Hematopoietic multipotent progenitor cell treated with erythropoietin and hydrocortisone succinate and interleukin-3 and kit ligand, for 6 days (in vitro differentiated cells): ENCODE data around the gene TCOF1.

ENCODE experiments used
- DNase-seq: peaks from one replicate; pipeline ENCODE4 v3.0.0-alpha.2; 2015

The TCOF1 gene

GRCh38 chr5:150436141-150436680 is 78.7 kb downstream of the TCOF1 start:
- peak; percentile 97 for DNase-seq

- DNase-seq = peak; percentile 50
Observed at GRCh38 chr5:150438873-150439546, 81.5 kb downstream of the TCOF1 start.

GRCh38 chr5:150440948-150441812 is 83.7 kb downstream of the TCOF1 start:
- DNase-seq = peak; percentile 67

DNA sequence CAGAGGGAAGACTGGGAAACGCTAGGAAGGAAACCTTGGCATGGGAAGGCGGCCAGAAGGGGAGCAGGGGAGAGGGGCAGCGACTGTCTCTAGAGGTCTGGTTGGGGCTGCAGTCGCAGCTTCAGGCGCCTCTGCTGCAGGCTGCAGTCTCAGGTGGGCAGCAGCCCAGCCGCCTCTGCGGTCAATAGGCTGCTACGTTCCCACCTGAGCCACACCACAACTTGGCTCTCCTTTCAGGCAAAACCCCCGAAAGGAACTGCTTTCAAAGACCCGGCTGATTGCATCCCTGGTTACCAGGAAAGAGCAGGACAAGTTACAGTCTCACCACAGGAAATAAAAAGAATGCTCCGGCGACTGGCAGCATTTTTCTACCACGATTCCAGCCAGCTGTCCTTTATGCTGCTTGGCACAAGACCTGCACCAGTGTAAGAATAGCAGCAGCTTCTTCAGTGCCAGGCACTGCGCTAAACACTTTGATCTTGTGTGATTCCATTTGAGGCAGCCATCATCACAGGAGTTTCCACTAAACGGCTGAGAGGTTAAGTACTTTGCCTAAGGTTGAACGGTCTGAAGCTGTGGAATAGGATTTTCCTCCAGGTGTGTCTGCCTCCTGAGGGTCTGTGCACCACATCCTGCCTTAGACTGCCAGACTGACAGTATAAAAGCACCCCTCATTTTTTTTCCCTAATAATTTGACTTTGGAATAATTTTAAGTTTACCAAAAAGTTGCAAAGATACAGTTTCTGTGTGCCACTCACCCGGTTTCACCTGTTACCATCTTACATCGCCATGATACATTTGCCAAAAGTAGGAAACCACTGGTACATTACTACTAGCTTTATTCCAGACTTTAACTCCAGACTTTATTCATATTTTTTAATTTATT is 84.6 kb downstream of the TCOF1 start:
- DNase-seq = peak; percentile 41

DNA sequence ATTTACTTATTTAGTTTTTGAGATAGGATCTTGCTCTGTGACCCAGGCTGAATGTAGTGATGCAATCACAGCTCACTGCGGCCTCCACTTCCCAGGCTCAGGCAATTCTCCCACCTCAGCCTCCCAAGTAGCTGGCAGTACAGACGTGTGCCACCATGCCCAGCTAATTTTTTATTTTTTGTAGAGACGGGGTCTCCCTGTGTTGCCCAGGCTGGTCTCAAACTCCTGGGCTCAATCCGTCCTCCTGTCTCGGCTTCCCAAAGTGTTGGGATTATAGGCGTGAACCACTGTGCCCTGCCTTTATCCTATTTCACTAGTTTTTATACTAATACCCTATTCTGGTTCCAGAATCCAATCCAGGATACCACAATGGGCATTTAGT is 85.2 kb downstream of the TCOF1 start:
- no peak for DNase-seq

DNA sequence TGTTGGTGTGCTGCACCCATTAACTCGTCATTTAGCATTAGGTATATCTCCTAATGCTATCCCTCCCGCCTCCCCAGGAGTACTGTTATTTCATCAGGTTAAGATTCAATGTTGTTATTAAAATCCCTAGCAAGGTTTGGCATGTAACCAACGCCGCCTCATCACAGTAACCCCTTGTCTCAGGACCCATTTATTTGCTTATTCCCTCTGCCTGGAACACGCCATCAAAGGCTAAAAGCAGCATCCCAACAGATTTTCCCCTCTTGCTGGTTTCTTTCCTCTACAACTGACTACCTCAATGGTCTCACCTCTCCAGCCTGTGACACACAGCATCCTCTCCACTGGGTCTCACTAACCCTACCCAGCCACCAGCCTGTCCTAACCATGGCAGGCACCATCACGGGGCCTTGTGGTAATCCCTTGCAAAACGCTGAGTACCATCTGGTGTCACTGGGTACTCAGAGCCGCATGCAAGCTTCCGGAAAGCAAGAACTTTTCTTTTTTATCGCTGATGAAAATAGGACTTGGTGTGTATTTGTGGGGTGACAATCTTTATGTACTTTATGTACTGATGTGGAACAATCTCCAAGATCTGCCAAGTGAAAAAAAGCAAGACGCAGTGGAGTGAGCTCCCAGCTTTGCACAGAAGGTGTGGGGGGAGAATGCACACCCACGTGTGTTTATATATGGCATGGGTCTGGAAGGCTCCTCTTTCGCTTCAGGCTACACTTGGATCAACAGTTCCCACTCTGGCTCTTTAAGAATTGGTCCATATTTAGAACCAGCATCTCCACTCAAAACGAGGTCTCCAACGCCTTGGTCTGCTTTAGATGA is 86.0 kb downstream of the TCOF1 start:
- peak; percentile 37 for DNase-seq

DNA sequence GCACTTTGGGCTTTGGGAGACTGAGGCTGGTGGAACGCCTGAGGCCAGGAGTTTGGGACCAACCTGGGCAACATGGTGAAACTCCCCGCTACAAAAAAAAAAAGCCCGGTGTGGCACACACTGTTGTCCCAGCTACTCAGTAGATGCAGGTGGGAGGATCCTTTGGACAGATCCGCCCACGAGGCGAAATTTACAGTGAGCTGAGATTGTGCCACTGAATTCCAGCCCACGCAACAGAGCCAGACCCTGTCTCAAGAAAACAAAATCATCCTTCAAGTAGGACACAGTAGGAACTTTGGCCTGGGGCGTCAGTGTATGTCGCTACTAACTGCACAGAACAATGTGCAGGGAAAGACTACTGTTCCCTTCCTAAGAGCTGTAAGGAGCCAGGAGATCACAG is 87.3 kb downstream of the TCOF1 start:
- no peak for DNase-seq

GRCh38 chr5:150446088-150446487 is 88.6 kb downstream of the TCOF1 start:
- DNase-seq = no peak

DNA sequence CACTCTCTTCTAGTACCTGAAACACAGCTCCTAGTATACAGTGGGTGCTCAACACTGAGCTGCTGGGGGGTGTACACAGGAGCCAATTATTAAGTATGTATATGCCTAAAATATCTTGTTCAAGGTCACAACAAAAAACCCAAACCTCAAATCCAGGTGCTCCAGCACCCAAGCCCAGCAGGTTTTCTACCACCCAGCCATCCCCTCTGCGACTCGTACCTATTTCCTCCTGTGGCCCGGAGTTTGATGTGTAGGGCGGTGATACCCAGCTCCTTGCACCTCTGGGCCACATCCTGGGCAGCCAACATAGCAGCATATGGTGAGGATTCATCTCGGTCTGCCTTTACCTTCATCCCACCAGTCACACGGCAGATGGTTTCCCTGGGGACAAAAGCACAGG is 89.1 kb downstream of the TCOF1 start:
- DNase-seq = no peak

- DNase-seq = no peak
Observed at GRCh38 chr5:150447188-150447587, 89.7 kb downstream of the TCOF1 start.

DNA sequence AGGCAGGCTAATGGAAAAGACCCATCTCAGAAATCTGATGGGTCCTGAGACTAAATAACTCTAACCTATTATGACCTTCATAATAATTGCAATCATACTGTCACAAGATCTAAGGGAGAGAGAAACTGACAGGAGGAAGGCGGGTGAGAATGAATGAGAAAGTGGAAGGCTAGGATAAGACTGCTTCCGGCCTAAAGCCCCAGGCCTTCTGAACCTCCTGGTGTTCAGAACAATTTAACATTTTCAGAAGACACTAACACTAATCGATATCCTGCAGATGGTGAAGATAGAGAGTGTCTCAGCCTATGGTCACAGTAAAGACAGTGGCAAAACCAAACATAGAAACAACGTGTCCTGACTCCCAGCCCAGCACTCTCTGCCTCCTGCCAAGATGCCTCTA is 90.8 kb downstream of the TCOF1 start:
- peak; percentile 48 for DNase-seq

GRCh38 chr5:150448952-150449516 is 91.5 kb downstream of the TCOF1 start:
- DNase-seq = peak; percentile 53
